NCI-H345 treated with DMSO at 0.1 percent for 48 hours (cell line): ENCODE measurements around the gene SHISA9.

Source experiments
- DNase-seq: peaks from one replicate; lab custom pipeline; 2025; ENCODE audit not compliant: unreplicated experiment; lab: John Stamatoyannopoulos, UW

Gene SHISA9

GRCh38 chr16:13245713-13246377, 344.4 kb downstream of the SHISA9 start:
- no peak for DNase-seq

DNA sequence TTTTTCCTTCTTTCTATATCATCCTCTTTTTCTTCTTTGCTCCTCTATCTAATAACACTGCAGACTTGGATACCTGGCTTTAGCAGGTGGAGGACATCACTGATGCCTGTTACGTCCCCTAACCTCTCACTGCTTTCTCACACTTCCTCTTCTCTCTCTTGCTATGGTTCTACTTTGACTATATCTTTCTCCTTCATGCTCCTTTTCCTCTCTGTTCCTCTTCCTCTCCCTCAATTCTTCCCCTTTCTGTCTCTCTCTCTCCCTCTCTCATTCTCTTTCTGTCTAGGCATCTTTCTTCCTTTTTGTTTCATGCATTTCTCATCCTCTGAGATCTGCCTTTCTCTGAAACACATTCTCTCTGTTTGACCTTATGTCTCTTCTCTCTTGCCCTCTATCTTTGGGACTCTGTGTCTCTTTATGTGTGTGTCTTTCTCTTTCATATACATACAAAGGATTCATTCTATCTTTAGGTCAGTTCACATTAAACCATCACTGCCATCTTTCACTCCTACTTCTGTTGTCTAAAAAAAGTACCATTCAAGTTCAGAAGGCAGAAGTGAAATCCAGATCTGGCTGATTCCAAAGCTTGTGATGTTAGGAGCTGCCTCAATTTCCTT, 353.7 kb downstream of the SHISA9 start:
- no peak for DNase-seq

- DNase-seq: no peak
These were observed 361.1 kb downstream of the SHISA9 start for GRCh38 chr16:13262270-13263090.

GRCh38 chr16:13264749-13265552, 363.6 kb downstream of the SHISA9 start:
- no peak for DNase-seq

DNA sequence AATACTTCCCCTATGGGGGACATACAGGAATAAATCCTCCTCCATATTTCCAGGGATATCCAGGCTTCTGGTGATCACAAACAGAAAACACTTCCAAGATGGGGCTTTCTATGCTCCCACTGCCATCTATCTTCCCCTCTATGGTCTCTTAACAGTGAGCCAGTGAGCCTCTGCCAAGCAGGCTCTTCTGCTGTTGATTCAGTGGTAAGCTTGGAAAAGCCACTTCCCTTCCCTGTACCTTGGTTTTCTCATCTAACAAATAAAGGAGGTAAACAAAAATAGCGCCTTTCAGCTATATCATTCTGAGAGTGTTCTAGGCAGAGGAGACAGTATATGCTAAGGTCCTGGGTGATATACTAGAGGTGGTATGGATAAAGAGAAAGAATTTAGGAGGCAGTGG, 368.0 kb downstream of the SHISA9 start:
- DNase-seq: no peak

DNA sequence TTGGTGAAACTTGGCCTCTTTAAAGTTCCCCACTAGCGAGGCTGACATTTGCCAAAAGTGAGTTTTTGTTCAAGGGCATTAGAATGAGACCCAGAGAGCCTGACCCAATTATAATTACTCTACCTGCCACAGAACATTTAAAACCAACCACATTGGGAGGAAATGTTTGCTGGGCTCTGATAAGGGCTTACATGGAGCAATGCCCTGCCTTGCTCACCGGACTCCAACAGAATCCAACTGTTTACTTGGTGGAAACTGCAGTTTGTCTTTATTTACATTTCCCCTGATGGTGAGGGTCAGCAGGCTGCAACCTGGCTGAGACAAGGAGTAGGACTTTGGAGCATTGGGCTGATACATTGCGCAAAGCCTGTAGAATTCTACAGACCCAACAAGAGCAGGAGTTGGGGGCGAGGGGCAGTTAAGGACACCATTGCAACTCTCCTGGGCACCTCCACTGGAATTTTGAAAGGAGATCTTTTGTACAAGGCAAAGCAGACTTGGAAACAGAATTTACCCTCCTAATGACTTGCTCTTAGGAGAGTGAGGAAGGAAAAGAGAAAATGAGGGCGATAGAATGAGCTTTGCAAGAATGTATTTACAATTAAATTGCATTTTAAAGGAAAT, 368.6 kb downstream of the SHISA9 start:
- no peak for DNase-seq

GRCh38 chr16:13270602-13271001, 369.2 kb downstream of the SHISA9 start:
- DNase-seq: no peak

DNA sequence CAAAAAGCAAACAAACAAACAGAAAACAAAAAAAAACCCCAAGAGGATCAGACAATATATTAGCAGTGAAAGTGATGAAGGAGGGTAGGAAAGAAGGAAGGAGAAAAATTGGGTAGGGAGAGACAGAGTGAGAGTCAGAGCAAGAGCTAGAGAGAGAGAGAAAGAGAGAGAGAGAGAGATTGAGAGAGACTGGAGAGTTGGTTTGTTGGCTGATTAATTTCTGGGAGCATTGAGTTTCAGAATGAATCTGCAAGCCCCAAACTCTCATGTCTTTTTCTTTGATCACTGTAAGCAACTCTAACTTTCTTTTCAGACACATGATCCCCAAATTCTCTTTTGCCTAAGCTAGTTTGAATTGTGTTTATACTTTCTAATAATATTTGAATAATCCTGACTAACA, 388.1 kb downstream of the SHISA9 start:
- DNase-seq: no peak
